Stomach (tissue), 4 donors: ENCODE results near the gene CEP290.

Source experiments
- CTCF ChIP-seq, 7 experiments: fragments of 450-650 bp in 4 of 7; fragments of 200-600 bp in 3 of 7; sonication (generic) in 3 of 7; IDR thresholded peaks; one replicate each; pipeline ENCODE4 v1.5.1; 2016 to 2019; ENCODE audit warnings: antibody characterized with exemption in 7 of 7, control low read depth in 2 of 7, mild to moderate bottlenecking in 1 of 7
- EP300 ChIP-seq: sonication (generic); formaldehyde crosslinking; IDR thresholded peaks from one replicate; pipeline ENCODE4 v1.6.1; 2017; ENCODE audit warnings: antibody characterized with exemption
- POLR2AphosphoS5 ChIP-seq, 3 donors: sonication (generic); formaldehyde crosslinking; IDR thresholded peaks; one replicate each; pipeline ENCODE4 v1.6.1; 2016; ENCODE audit warnings: antibody characterized with exemption in 3 of 3

GRCh38 chr12:88084210-88084609, 57.7 kb downstream of the CEP290 start:
- TF ChIP-seq EP300 (no peak), CTCF (IDR thresholded peaks at IDR 0.05) (no peak), POLR2AphosphoS5 (IDR thresholded peaks at IDR 0.05) (no peak)
